SIG-M5 (cell line): ENCODE measurements around the gene SMO.

Source experiments
- DNase-seq: peaks from one replicate; lab custom pipeline; 2025; lab: John Stamatoyannopoulos, UW

Gene SMO

DNA sequence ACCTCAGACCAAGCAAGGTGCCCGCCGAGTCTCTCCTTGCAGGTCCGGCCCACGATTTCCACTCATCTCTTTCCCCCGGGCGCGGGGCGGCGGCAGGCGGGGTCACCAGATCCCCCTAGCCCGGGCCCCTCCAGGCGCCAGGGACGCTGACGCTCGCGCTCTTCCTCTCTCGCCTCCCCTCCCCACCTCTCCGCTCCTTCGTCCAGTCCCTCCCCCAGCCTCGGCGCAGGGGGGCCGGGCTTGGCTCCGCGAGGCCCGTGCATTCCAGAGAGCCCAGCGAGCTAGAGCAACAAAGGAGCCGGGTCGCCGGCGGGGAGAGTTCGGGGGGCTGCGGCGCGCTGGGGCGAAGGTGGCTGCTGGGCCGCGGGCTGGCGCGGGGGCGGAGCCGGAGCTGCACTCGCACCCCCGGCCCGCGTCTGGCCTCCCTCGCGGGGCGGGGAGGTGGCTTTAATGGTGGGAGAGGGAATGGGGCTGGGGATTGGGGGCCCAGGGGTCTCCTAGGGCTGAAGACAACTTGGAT lies at the start of gene SMO:
SMO (plus strand) TSS at position 262 of the 520 bp plus-strand sequence. CDS start 519 bp downstream, outside the sequence.
- DNase-seq, result no peak

DNA sequence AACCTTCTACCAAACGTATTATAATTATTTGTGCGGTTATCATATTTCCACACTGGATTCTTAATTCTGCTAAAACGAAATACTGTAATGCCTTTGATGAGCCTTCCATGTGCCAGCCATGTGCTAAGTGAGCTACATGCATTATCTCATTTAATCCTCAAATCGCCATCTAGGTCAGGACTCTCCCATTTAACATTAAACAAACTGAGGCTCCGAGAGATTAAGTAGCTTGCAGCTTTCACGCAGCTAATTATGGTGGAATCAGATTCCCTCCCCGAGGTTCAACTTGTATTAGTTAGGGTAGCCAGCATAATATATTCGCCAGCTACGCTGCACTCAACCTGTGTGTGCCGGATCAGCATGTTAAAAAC lies 44.7 kb upstream of the SMO start:
- DNase-seq, result no peak

DNA sequence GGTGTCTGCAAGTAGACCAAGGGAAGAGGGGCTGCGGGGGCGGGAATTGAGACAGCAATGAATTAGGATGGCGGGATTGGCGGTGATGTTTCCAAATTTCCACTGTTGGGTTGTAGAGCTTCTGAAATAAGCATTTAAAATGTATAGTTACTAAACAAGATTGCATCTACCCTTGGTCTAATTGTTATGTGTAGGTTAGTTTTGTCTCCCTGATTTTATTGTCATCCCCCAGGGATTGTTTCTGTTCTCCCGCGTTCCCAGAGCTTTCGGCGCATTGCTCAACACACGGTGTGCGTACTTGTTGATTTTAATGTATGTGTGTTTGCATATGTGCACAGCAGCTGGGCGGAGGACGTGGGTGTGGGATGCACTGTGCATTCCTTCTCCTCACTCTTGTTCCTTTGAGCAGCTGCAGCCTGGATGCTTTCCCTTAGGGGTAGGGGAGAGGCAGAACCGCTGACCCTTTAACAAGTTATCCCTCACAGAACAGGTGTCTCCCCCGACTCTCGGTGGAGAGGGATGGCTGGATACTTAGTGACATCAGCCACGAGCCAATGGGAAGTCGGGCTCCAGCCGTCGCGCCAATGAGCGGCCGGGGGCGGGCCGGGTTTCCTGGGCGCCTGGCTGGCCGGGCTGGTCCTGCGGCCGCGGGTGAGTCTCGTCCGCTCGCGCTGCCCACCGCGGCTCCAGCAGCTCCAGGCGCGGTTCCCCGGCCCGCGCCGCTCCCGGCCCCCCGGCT lies 44.2 kb upstream of the SMO start, which contains the start of gene TSPAN33:
TSPAN33 (plus strand) TSS at position 613 of the 739 bp plus-strand sequence. CDS start 274 bp downstream, outside the sequence.
- DNase-seq, result no peak

DNA sequence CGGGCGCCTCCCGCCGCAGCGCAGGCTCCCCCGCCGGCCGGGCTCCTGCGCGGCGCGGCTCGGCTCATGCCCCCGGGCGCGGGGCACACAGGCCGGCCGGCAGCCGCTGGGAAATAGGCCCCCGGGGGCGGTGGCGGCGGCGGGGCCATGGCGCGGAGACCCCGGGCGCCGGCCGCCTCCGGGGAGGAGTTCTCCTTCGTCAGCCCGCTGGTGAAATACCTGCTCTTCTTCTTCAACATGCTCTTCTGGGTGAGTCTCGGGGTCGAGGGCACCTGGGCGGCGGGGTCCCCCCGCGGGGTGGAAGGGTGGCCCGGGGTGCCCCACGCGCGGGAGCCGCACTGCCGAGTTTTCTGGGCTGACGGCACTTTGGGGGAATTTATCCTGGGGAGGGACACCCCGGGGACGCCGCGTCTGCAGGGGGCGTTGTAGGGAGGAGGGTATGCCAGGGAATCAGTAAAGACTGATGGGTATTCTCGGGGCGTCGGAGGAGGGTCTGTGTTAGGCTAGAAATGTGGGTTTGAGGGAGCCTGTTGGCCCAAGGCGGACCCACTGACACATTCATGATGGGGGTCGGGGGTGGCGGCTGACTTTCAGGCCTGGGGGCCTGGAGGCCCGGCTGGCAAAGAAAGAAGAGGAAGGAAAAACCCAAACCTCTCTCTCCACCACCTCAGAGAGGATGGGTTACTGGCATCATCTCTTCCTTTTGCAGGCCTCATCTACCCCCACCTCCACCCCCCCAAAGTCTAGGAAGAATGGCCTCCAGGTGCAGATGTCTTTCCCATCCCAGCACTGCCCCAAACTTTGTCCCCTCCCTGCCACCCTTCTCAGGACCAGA lies 43.4 kb upstream of the SMO start:
- DNase-seq, result no peak

DNA sequence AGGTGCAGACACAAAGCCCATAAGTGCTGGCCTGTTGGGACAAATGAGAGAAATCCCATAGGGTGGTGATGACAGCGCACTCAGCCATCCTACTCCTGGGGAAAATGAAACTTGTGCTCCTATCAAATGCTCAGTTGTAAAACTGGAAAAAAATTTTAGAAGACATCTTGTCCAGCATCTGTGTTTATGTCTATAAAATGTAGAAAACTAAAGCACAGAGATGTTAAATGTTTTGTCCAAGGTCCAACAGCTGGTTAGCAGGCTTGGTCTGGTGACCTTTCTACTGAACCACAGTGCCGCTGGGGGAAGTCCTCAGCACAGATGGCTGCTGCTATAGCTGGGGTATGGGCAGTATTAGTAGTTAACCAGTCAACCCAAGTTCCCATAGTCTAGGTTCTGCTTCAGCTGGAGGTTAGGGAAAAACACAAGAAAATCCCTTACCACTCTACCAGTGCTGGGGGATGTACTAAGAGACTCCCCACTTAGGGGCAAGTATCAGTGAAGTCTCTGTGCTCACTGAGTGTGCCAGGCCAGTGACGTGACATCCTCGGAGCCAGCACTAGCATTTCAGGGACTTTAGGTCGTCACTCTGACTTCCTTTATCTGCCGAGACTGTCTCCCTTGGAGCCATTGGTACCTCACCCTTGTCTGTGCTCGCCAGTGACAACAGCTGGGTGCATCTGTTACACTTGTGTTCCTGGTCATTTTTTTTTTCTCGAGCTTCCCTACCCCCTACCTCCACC lies 42.0 kb upstream of the SMO start:
- no peak for DNase-seq

DNA sequence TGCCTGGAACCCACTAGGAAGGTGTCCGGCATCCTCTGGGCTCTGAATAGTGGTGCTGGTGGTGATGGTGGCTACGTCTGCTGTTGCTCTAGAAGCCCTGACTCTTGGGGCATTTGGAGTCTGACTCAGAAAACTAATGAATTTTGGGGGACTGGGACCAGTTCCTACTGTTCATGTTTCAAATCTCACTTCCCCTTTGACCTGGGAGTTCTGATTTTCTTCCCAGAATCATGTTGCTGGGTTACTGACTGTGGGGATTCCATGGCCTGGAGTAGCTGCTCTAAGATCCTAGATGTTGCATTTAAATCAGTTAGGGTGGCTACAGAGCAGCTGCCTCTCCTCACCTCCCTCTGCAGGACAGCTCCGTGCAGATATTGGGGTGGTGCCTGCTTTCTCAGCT lies 40.7 kb upstream of the SMO start:
- DNase-seq, result no peak

DNA sequence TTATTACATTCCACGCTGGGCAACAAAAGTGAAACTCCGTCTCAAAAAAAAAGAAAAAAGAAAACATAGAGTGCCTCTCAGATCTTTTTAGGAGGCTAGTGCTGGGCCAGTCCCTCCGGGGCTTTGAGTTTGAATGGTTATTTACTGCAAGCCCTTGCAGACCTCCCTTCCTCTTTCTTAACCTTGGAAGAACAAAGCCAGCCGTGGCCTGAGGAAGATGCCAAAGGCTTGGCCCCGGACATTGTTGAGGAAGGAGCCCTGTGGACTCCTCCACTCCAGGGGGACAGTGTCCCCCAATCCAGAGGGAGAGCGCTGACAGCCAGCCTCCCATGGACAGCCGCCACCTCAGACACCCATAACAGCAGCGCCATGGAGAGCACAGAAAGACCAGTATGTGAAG lies 38.9 kb upstream of the SMO start:
- no peak for DNase-seq

DNA sequence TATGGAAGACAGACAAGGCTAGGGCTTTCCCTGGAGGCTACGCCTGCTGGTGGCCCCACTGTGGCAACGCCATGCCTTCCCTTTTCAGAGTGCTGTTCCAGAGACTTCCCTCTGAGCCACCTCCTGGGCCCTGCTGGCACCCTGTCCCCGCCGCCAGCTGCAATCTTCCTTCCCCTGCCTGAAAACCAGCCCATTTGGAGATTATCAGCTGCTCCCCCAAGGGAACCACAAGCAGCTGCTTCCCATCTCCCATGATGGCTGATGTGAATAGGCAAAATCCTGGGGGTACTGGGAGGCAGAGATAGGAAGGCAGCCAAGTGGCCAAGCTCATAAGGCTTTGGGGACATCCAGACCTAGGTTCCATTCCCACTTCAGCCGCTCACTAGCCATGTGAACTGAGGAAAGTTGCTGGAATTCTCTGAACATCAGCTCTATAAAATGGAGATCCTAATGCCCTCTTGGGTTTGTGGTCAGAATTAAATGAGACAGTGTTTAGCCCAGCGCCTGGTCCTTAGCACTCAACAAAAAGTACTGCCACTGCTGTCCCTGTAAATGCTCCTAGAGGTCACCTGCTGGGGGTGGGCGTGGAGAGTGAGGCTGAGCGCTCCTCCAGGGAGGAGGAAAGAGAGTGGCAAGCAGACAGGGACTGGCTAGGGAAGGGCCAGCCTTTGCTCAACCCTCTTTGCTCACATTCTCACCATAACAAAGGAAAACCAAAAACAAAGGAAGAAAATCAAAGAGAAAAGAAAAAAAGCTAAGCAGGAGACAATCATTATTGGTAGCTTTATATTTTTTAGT lies 38.0 kb upstream of the SMO start:
- DNase-seq, result no peak

DNA sequence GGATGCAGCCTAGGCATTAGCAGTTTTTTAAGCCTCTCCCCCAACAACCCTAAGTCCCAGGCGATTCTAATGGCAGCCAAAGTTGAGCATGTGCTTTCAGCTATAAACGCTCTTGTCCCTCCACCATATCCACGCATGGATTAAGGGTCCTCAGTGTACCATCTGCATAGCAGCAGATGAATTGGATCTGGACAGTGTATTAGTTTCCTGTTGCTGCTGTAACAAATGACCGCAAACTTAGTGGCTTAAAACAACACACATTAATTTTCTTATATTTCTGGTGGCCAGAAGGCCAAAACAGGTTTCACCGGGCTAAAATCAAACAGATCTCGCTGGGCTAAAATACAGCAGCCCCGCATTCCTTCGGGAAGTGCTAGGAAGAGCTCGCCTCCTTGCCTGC lies 30.8 kb upstream of the SMO start:
- no peak for DNase-seq

DNA sequence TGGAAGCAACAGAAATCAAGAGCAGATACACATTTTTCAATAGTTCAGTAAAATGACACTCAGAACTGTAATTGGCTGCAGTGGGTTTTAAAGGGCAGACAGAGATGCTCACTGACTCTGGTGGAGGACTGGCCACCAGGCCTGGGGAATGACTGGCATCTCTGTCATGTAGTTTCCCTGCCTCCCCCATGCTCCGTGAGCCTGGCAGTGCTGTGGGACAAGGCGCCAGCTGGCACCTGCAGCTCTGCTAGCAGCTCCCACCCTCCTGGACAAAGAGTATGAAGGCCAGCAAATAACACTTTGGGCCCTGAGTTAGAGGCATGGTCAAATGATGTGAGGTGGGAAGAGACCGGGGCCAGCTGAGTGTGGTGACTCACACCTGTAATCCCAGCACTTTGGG lies 28.9 kb upstream of the SMO start:
- DNase-seq, result no peak

DNA sequence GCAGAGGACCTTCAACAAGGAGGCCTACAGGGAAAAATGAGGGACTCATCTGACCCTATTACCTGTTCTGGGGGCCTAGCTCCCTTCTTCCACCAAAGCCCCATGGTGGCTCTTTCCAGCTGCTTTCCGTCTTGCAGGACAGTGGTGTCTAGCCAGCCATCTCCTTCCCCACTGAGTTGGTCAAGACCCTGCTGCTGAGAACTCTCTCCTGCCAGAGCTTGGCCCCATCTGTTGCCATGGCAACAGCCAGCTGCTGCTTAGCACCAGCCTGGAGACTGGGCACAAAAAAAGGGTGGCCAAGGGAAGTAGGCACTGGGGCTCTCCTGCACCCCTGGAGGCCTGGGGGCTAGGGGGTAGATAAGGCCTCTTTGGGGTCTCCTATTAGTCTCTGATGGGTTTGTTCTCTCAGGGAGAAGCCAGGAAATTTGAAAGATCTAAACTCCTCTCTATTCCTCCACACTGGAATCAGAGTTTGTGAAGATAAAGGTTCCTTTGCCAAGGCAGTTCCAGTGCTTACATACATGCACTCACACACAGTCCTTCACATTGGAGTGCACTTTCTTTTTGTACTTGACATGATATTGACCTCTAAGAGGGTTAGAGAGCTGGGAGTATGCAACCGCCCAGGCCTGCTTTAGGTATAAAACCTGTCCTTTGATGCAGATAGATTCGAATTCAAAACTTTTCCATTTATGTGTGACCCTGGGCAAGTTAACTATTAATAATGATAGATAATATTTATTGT lies 28.1 kb upstream of the SMO start:
- DNase-seq, result no peak

DNA sequence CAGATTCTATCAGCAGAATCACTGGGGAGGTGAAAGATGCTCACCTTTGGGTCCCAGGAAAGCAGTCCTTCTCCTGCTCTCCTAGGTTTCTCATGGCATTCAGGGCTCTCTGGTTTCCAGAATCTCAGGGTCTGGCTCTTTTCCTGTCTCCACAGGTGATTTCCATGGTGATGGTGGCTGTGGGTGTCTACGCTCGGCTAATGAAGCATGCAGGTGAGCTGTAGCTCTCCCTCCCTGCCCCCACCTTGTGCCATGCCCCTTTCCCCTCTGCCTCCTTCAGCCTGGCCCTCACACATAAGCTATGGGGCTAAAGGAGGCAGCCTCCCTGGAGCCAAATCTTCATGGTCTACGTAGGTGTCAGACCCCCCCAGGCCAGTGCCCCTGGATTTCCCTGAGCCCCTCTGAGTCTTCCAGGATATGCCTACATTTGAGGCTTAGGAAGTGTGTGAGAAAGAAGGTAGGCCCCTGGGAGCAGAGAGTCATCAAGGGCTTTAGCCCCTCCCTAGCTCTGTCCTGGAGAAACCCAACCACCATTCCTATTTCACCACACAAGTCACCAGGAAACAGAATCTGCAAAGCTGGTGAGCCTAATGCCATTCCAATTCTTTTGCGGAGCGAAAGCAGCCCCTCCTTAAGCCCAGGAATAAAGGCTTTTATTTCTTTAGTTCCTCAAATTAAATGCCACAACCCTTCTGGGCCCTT lies 26.8 kb upstream of the SMO start:
- DNase-seq, result no peak

DNA sequence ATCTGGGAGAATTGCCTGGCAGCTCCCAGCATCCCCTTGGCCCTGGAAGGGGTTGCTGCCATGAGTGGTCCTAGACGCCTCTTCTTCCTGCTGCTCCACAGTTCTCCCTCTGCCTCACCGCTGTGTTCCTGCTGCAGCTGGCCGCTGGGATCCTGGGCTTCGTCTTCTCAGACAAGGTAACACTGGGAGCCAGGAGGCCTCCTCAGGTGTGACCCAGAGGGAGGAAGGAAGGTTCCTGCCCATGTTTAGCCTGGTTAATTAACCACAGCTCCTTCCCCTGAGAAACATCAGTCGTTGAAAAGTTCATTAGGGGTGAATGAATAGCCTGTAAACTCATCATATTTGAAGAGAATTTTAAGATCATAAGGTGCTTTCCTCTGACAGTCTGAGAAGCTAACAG lies 25.7 kb upstream of the SMO start:
- DNase-seq, result no peak

DNA sequence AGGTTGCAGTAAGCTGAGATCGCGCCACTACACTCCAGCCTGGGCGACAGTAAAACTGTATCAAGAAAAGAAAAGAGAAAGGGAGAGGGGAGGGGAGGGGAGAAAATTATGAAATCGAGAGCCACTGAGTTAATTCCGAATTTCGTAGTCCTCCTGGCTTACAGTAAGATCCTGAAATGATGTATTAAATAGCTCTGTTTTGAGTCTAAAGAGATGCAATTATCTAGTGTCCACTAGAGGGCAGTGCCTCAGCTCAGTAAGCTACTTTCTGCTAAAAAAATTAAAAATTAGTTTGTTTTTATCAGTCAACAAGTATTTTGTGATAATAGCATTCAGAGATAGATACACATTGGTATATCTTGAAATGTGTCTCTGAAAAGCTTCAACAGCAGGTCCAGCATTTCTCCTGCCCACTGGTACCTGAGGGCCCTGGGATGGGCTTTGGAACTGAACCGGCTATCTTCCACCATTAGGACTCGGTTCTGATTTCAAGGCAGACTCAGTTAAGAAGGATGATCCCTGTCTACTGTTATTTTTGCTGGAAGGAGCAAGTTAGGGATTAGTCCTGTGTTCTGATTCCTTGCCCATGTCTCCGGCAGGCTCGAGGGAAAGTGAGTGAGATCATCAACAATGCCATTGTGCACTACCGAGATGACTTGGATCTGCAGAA lies 24.4 kb upstream of the SMO start:
- no peak for DNase-seq

DNA sequence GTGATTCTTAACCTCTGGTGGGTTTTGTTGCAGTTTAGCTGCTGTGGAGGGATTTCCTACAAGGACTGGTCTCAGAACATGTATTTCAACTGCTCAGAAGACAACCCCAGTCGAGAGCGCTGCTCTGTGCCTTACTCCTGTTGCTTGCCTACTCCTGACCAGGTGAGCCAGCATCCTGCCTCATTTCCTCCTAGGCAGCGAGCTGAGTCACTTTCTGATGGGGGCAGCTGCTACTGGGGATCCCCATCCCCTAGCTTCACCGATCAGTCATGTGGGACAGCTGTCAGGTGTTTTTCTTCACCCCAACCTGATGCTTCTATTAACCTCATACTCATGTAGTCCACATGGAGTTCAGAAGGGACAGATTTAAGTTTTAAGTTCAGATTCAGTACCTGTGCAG lies 21.7 kb upstream of the SMO start:
- no peak for DNase-seq

DNA sequence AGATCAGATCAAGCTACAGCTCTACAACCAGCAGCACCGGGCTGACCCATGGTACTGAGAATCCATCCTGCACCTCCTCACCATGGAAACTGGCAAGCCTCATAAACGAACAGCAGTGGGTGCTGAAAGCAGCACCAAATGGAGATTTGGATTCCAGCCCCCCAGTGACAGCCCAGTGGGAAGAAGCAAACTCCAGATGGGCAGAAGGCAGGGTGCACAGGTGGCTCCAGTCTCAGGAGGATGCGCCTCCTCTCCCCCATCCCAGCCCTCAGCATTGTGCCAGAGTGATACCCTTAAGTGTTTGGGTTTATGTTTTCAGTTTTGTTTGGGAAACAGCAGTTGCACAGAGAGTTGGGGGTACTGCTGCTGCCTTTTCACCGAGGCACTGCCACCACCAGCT lies 20.6 kb upstream of the SMO start:
- no peak for DNase-seq

DNA sequence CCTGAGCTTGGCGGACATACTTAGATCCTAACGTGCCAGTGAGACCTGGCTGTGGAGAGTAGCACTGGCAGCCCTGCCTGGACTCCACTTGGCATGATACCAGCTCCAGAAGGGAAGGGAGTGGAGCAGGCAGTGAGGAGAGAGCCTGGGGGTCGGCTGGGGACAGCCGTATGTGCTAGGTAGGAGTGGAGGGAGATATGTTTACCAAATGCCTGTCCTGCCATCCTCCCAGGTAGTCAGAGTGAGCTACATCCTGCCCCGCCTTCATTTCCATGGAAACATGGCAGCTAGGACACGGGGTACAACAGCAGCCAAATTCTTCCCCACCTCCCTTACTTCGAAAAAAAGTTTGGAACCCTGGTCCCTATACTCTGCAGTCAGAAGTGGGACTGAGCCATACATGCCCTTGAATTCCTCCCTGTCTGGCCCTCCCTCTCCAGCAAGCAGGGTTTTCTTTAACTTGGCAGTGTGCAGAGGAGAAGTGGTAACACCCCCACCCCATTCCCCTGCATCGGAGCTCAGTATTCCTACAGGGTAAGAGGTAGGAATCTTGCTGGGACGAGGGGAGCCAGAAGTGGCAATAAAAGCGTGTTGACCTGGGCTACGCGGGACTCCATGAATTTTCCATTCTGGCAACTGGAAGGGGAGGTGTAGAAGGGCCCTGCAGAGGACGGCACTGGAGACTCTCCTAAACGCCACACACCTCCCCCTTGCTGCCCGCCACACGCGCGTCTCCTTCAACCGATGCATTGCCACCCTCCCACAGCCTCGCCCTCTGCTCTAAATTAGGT lies 20.0 kb upstream of the SMO start:
- DNase-seq, result no peak

DNA sequence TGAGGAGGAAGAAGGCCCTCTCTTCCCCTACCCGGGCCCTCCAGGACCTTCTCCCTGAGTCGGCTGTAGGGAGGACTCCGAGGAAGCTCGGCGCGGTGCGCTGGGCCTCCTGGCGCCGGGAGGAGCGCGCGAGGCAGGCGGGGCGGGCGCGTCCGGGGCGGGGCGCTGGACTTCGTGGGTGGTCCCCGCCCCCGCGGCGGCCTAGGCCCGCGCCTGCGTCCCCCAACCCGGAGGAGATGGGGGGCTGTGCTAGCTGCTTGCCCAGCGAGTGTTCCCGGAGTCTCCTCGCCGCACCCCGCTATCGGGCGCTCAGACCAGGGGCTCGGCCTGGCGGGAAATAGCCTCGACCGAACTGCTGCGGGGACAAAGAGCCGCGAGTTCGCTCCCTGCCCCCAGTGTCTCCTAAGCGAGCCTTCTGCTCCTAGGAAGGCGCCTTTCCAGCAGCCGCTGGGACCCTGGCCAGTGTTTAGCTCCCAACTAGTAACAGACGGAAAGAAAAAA lies 19.2 kb upstream of the SMO start:
- no peak for DNase-seq
